CD4-positive, alpha-beta T cell treated with Interleukin-2 at 100 ng/mL for 4 hours (primary cell): Measurements from ENCODE around the gene GPR179.
"Not testable (repeated sequence)": the region's sequence is repeated elsewhere in the genome, so short reads cannot be mapped to it uniquely, and the experiment has no call there.

ENCODE experiments used
- DNase-seq: peaks from one replicate; pipeline ENCODE4 v3.0.0-alpha.2; 2020; ENCODE audit warnings: low spot score

GPR179 gene

DNA sequence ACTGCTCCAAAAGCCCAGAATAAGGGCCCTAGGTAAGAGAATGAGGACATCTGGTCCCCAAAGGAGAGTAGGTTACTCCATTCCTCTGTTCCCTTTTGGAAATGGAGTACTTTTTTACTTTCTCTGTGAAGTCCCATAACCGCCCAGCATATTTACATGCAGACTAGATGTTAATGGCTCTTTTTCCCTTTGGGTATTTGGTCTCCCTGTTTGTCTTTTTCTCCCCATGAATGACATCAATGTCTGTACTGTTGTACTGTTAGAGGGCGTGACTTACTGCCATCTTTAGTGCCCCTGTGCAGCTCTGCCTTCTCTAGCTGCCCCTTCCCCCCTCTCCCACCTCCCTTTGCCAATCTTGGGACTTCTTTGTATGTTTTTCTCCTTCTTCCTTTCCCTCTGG is 19.0 kb downstream of the GPR179 start:
- no peak for DNase-seq

GRCh38 chr17:38324141-38324697 is 19.5 kb downstream of the GPR179 start:
- DNase-seq: no peak

GRCh38 chr17:38322897-38323296 is 20.9 kb downstream of the GPR179 start:
- DNase-seq: no peak

- DNase-seq: peak; percentile 67
These were observed 21.5 kb downstream of the GPR179 start for GRCh38 chr17:38322156-38322779.

GRCh38 chr17:38320482-38320881 is 23.3 kb downstream of the GPR179 start:
- DNase-seq: no peak

GRCh38 chr17:38317081-38317480 is 26.7 kb downstream of the GPR179 start:
- DNase-seq: no peak

GRCh38 chr17:38315497-38315896 is 28.3 kb downstream of the GPR179 start:
- DNase-seq: no peak

- DNase-seq: peak; percentile 98
These were observed 46.8 kb downstream of the GPR179 start, which contains the start of gene MRPL45 for GRCh38 chr17:38296834-38297517. MRPL45 (plus strand) TSS chr17:38297168; CDS start chr17:38297184, 16 bp downstream.

DNA sequence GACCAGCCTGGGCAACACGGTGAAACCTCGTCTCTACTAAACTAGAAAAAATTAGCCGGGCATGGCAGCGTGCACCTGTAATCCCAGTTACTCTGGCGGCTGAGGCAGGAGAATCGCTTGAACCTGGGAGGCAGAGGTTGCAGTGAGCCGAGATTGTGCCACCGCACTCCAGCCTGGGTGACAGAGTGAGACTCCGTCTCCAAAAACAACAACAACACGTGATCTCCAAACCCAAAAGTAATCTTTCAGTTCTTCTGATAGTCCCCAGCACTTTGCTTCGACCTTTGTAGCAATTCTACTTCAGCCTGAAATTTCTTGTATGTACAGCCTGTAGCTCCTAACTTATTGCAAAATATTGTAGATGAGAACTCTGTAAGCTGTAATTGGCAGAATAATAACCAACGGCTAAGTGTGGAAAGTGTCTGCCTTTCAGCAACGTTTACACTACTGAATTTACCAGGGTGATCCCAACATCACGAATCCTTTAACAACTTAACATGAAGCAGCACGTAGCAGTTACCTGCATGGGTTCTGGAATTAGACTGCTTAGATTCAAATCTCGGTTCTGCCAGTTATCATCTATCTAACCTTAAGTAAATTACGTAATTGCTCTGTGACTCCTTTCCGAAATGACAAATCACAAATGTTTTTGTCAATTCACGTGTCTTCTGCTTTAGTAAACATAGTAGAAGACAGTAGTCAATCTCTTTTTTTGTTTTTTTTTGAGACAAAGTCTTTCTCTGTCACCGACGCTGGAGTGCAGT is 48.0 kb downstream of the GPR179 start:
- not testable (repeated sequence) for DNase-seq

GRCh38 chr17:38289760-38290159 is 54.0 kb downstream of the GPR179 start:
- DNase-seq: not testable (repeated sequence)

DNA sequence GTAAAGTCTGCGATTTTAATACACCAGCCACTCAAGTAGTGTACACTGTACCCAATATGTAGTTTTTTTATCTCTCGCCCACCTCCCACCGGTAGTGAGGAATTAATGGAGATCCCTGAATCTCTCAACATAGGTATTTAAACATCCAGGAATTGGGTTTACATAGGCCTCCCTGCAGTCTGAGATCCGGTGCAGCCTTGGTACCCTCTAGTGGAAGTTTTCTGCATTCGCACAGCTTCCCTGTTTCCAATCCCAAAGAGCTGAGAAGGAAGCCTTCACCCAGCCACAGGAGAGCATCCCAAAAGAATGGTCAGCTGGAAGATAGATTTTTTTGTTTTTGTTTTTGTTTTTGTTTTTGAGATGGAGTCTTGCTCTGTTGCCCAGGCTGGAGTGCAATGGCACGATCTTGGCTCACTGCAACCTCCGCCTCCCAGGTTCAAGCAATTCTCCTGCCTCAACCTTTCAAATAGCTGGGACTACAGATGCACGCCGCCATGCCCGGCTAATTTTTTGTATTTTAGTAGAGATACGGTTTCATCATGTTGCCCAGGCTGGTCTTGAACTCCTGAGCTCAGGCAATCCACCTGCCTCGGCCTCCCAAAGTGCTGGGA is 55.4 kb downstream of the GPR179 start:
- not testable (repeated sequence) for DNase-seq

DNA sequence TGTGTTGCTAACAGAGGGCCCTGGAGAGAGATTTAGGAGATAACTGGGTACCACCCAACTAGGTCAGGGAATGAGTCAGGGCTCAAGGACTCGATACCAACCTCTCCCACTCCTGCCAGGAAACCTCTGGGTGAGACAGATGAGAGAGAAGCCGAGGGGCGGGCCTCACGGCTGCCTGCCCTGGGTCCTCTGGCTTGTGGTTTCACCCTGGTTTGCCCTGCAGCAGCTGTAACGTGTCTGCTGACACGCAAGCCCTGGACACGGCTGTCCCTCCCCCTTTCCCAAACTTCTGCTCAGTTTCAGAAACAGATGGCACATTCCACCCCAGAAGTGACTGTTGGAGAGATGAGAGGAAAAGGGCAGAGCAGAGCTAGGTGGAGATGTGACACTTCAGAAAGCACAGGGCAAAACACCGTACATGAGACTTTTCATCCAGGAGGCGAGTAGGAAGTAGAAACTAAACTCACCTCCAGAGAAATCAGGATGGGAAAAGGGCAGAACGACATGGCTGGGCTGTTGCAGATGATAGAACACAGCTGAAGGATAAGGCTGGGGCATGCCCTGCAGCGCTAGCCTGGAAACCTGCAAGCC is 57.2 kb downstream of the GPR179 start:
- not testable (repeated sequence) for DNase-seq

DNA sequence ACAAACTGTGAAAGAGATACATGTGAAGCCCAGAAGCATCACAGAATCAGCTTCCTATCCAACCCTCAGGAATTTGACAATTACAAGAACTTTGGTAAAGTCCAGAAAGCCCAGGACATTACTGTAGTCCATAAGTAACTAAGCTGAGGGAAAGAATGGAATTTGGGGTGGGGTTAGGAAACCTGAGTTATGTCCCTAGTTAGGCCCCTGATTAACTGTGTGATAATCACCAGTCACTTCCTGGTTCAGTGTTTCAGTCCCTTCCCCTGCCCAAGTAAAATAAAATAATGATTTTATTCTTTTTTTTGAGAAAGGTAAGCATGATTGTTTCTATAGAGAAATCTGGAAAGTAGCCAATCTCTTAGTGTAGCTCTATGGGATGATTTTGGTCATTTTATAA is 57.8 kb downstream of the GPR179 start:
- DNase-seq: not testable (repeated sequence)
